ENCODE measurements around the gene CACNA2D2. TPM values are rescaled to one million over a fixed set of nuclear protein-coding genes. Genes with fewer than 3 reads are reported as not detected.

CACNA2D2 gene
- total RNA-seq, 1 experiment from 2014 or later, result 0.59 TPM

GRCh38 chr3:50506169-50506568, 2.7 kb upstream of the CACNA2D2 start:
- CTCF ChIA-PET, result no interaction called here
- no peak for DNase-seq (ENCODE audit: low read depth, low spot score)
- POLR2A ChIA-PET, result no interaction called here

GRCh38 chr3:50504681-50505080, 1.2 kb upstream of the CACNA2D2 start:
- Histone ChIP-seq H3K36me3 (ENCODE audit: control insufficient read depth, insufficient read depth, low read length) (no peaks in the 10 kb centered on the region), H3K27me3 (ENCODE audit: control insufficient read depth, insufficient read depth, low read length) (no peaks in the 10 kb centered on the region; the same call in 1 of the 2 replicates), H3K27ac (ENCODE audit: low read length) (no peak overlapping the region), H3K4me1 (ENCODE audit: control insufficient read depth, insufficient read depth, low read length) (no peaks in the 10 kb centered on the region), H3K4me3 (ENCODE audit: low read depth in 2 of 2, low read length in 2 of 2) (no peak overlapping the region), H3K9me3 (ENCODE audit: control insufficient read depth, insufficient read depth, low read depth, low read length) (no peaks in the 10 kb centered on the region)
- ATAC-seq (no peak), DNase-seq (ENCODE audit: low read depth, low spot score) (no peak)
- no TSS peak for BruUV-seq (replicated peaks)
- ChIA-PET POLR2A (no interaction called here), CTCF (no interaction called here)
- no peak for TF ChIP-seq TCF7L2 (IDR thresholded peaks at IDR 0.05; ENCODE audit: low read depth, low read length)
- TF ChIP-seq CTCF (IDR thresholded peaks at IDR 0.05), result no peak
- no peak for TF ChIP-seq SIN3A (IDR thresholded peaks at IDR 0.05; ENCODE audit: borderline replicate concordance, insufficient read depth, low read depth, low read length)
- in situ Hi-C loops (cut with HindIII; ENCODE audit: low pct_unique_long_range_greater_than_20kb, low sequenced_read_pairs) (no loop called here), intact Hi-C loops (cut with micrococcal nuclease; ENCODE audit: unreplicated experiment) (no loop called here)

More at GRCh38 chr3:50506169-50506568, 2.7 kb upstream of the CACNA2D2 start:
- no TSS peak for BruUV-seq (replicated peaks)
- Histone ChIP-seq H3K9me3 (ENCODE audit: control insufficient read depth, insufficient read depth, low read depth, low read length) (no peaks in the 10 kb centered on the region), H3K27me3 (ENCODE audit: control insufficient read depth, insufficient read depth, low read length) (no peaks in the 10 kb centered on the region; the same call in 1 of the 2 replicates), H3K36me3 (ENCODE audit: control insufficient read depth, insufficient read depth, low read length) (no peaks in the 10 kb centered on the region), H3K4me1 (ENCODE audit: control insufficient read depth, insufficient read depth, low read length) (no peaks in the 10 kb centered on the region), H3K27ac (ENCODE audit: low read length) (no peak overlapping the region), H3K4me3 (ENCODE audit: low read depth in 2 of 2, low read length in 2 of 2) (no peak overlapping the region)
- intact Hi-C loops (cut with micrococcal nuclease; ENCODE audit: unreplicated experiment) (no loop called here), in situ Hi-C loops (cut with HindIII; ENCODE audit: low pct_unique_long_range_greater_than_20kb, low sequenced_read_pairs) (no loop called here)
- peak in 1 of 2 experiments; percentile 43; a peak in 1 of 4 replicates for TF ChIP-seq REST (IDR thresholded peaks at IDR 0.05; ENCODE audit: insufficient read depth in 1 of 2, low read depth in 2 of 2, low read length in 1 of 2)
- no peak for TF ChIP-seq TCF7L2 (IDR thresholded peaks at IDR 0.05; ENCODE audit: low read depth, low read length)
- TF ChIP-seq CTCF (IDR thresholded peaks at IDR 0.05), result no peak
- no peak for TF ChIP-seq SIN3A (IDR thresholded peaks at IDR 0.05; ENCODE audit: borderline replicate concordance, insufficient read depth, low read depth, low read length)
- no peak for TF ChIP-seq POLR2AphosphoS5 (IDR thresholded peaks at IDR 0.05; ENCODE audit: low read depth, low read length)
- no peak for ATAC-seq
